PFSK-1 (cell line): ENCODE measurements around the gene DDX24.

Source experiments
- FOXP2 ChIP-seq: optimal IDR thresholded peaks from 2 replicates; pipeline ENCODE3; 2011; ENCODE audit warnings: borderline replicate concordance, control low read depth, inconsistent platforms; ENCODE audit not compliant: insufficient read depth; ENCODE audit errors: extremely low read length, extremely low read depth
- POLR2AphosphoS5 ChIP-seq: IDR thresholded peaks from 2 replicates; pipeline ENCODE4 v1.6.1; 2012; ENCODE audit warnings: low read depth, mild to moderate bottlenecking, control low read depth, low read length, moderate library complexity
- REST ChIP-seq, 2 experiments: IDR thresholded peaks; 2 replicates each; pipeline versions ENCODE4 v1.6.1 to v1.8.0; 2011 to 2012; ENCODE audit warnings: low read depth in 2 of 2, low read length in 2 of 2, control low read depth in 1 of 2, inconsistent platforms in 1 of 2, mild to moderate bottlenecking in 1 of 2, moderate library complexity in 1 of 2; ENCODE audit not compliant: insufficient read depth in 1 of 2
- SIN3A ChIP-seq: IDR thresholded peaks from 2 replicates; pipeline ENCODE4 v1.6.1; 2012; ENCODE audit warnings: mild to moderate bottlenecking, low read length, moderate library complexity, borderline replicate concordance; ENCODE audit not compliant: insufficient read depth
- TAF1 ChIP-seq: IDR thresholded peaks from 2 replicates; pipeline ENCODE4 v1.6.1; 2012; ENCODE audit warnings: low read length, control low read depth, borderline replicate concordance; ENCODE audit not compliant: insufficient read depth

- TF ChIP-seq POLR2AphosphoS5 (no peak), SIN3A (no peak), TAF1 (no peak), REST (IDR thresholded peaks at IDR 0.05; ENCODE audit: insufficient read depth in 1 of 2, low read depth in 2 of 2, low read length in 2 of 2) (no peak), FOXP2 (no peak)
Observed at GRCh38 chr14:94038921-94039629, 41.9 kb downstream of the DDX24 start.
